GM19239 (cell line): ENCODE results near the gene PSMD13.

Experiments
- DNase-seq: peaks from one replicate; pipeline ENCODE4 v3.0.0; 2011; ENCODE audit warnings: low spot score; ENCODE audit not compliant: insufficient read length
- FAIRE-seq: peaks from 2 replicates; lab custom pipeline; 2011; peaks lifted over from hg19 to GRCh38; lab: Jason Lieb, UNC

The PSMD13 gene

DNA sequence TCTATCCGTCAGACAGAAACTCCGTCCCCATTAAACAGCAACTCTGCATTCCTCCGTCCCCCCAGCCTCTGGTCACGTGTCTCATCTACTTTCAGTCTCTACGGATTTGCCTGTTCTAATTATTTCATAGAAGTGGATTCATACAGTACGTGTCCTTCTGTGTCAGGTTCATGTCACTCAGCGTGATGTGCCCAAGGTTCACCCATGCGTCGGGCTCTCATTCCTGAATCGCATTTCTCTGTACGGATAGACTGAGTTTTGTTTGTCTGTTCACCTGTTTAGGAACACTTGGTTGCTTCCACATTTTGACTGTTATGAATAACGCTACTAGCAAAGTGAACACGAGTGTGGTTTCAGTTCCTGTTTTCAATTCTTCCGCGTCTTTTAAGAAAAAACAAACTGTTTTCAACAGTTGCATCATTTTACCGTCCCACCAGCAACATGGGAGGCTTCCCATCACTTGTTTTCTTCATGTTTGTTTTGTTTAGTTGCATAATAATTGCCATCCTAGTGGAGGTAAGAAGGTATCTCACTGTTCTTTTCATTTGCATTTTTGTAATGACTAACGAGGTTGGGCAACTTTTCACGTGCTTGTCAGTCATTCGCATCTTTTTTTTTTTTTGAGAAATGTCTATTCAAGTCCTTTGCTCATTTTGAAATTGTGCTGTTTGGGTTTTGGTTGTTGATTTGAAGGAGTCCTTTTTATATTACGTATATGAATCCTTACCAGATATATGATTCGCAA, 32.5 kb downstream of the PSMD13 start:
- FAIRE-seq: peak; percentile 100
- DNase-seq: no peak

GRCh38 chr11:270451-271318, 33.9 kb downstream of the PSMD13 start:
- FAIRE-seq (no peak), DNase-seq (no peak)

DNA sequence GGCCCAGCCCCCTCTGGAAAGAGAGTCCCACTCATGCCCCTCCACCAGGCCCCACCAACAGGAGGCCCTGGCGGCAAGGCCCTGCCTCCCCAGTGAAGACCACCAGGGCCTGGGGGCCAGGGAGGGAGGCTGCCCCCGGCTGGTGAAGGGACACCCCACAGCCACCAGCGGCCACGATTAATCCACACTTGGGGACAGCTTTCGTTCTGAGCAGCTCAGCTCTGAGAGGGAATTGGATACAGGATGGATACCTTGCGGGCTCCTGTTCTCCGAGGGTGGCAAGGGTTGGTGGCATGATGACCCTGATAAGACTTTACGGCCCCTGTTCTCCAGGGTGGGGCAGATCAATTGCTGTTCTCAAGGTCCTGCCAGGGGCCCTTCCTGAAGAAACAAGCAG, 34.5 kb downstream of the PSMD13 start:
- FAIRE-seq: no peak
- DNase-seq: no peak

GRCh38 chr11:272195-272930, 35.6 kb downstream of the PSMD13 start:
- DNase-seq (no peak), FAIRE-seq (no peak)

- FAIRE-seq (no peak), DNase-seq (no peak)
Measured at GRCh38 chr11:272931-273198, 36.1 kb downstream of the PSMD13 start.

- no peak for FAIRE-seq
- no peak for DNase-seq
Measured at GRCh38 chr11:276219-276618, 39.4 kb downstream of the PSMD13 start.

GRCh38 chr11:278001-278951, 41.5 kb downstream of the PSMD13 start, which contains the start of gene NLRP6:
Gene NLRP6, plus strand, starts transcription at chr11:278407. Its CDS starts 163 bp downstream, at chr11:278570.
- no peak for FAIRE-seq
- no peak for DNase-seq

DNA sequence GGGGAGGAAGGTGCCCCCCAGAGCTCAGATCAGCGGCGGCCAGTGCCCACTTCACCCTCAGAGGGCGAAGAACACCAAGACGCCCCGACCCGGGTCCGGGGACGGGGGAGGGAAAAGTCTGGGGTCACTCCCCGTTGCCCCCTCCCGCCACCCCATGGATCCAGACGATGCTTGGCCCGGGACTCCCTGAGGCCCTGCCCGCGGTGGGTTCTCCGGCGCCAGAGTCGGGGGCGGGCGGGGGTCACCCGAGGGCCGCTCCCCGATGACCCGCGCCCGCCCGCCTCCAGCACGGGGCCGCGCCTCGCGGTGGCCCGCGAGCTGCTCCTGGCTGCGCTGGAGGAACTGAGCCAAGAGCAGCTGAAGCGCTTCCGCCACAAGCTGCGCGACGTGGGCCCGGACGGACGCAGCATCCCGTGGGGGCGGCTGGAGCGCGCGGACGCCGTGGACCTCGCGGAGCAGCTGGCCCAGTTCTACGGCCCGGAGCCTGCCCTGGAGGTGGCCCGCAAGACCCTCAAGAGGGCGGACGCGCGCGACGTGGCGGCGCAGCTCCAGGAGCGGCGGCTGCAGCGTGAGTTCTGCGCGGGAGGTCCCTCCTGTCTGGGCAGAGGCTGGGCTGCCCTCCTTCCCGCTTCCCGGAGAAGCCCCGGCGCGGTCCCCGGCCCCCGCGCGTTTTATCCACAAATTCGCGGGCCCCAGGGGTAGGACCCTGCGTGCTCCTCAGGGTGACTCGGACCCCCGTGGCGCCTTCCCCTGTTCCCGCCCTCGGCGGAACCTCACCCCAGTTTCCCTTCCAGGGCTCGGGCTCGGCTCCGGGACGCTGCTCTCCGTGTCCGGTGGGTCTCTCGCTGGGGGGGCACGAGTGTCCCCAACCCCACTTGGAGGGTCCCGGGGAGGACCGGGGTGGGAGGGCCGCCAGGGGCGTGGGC, 42.5 kb downstream of the PSMD13 start:
- DNase-seq (no peak), FAIRE-seq (no peak)

- DNase-seq (no peak), FAIRE-seq (no peak)
Measured at GRCh38 chr11:279966-280705, 43.4 kb downstream of the PSMD13 start.

- DNase-seq (no peak), FAIRE-seq (no peak)
Measured at GRCh38 chr11:280706-281485, 44.1 kb downstream of the PSMD13 start.

DNA sequence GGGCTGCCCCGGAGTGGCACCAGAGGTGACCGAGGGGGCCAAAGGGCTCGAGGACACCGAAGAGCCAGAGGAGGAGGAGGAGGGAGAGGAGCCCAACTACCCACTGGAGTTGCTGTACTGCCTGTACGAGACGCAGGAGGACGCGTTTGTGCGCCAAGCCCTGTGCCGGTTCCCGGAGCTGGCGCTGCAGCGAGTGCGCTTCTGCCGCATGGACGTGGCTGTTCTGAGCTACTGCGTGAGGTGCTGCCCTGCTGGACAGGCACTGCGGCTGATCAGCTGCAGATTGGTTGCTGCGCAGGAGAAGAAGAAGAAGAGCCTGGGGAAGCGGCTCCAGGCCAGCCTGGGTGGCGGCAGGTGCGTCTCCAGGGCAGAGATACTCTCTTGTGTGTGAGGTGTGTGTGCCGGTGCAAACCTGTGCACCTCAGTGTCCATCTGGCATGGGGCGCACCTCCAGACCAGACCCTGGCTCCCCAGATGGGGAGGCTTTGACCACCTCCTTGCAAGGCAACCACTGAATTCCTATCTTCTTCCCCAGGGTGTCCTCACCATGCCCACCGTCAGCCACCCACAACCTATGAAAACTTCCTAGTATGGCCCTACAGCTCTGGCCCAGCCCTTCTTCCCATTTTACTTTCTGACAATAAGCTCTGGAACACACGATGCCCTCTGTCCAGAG, 44.8 kb downstream of the PSMD13 start:
- FAIRE-seq (no peak), DNase-seq (no peak)

DNA sequence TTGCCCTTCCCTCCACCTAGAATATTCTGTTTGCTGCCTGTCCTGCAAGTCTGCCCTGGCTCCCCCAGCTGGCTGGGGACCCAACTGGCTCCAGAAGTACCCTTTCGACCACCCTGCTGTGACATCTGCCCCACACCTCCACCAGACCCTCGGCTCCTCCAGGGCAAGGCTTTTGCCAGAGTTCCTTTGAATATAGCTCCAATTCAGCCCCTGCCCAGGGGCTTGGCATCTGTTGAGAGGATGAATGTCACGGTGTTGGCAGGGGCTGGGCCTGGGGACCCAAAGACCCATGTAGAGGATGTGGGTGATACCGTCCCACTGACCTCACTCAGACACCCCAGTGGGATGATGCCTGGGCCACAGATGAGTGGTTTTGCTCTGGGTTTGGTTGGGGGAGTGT, 45.4 kb downstream of the PSMD13 start:
- no peak for FAIRE-seq
- DNase-seq: no peak

DNA sequence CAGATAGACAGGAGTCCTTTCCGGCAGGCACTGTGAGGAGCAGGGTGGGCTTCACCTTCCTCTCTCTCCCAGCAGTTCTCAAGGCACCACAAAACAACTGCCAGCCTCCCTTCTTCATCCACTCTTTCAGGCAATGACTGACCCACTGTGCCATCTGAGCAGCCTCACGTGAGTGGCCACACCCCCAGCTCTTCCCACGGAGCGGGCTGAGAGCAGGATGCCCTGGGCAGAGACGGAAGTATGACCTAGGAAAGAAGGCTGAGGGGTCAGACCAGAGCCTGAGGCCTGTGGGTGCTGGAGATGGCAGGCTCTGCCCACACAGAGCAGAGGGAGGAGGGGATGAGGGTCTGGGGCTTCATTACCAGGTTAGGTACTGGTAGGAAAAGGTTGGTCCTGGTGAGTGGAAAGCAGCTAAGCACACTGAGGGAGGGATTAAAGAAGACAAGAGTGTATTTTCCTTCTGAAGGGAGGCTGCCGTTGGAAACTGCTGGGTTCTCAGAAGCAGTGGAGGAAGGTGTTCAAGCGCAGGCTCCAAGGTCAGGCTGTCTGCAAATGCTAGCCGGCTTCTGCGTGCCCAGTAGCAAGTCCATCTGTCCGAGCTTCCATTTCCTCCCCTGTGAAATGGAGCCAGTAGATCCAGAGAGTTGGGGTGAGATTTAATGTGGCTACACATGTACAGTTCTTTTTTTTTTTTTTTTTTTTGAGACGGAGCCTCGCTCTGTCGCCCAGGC, 46.0 kb downstream of the PSMD13 start:
- no peak for FAIRE-seq

DNA sequence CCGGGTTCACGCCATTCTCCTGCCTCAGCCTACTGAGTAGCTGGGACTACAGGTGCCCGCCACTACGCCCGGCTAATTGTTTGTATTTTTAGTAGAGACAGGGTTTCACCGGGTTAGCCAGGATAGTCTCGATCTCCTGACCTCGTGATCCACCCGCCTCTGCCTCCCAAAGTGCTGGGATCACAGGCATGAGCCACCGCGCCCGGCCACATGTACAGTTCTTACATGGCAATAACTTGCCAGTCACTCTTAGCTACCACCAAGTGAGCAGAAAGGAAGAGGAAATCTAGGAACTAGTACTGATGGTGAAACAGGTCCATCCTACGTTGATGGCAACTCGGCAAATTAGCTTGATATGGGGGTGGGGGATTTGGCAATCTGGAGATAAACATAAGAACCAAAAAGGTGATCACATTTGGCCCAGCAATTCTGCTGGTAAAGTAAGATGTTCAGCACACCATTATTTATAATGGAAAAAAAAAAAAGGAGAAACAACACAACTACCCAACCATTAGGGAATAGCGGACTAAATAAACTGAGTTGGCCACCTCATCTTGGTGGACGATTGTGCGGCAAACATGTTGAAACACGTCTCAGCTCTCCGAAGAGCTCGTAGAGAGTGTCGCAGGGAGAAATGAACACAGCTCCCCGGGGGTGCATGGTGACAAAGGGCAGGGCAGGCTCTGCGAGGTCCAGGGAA, 46.8 kb downstream of the PSMD13 start:
- FAIRE-seq: no peak
- DNase-seq: no peak

More for the DNA sequence above, 46.0 kb downstream of the PSMD13 start:
- no peak for DNase-seq

DNA sequence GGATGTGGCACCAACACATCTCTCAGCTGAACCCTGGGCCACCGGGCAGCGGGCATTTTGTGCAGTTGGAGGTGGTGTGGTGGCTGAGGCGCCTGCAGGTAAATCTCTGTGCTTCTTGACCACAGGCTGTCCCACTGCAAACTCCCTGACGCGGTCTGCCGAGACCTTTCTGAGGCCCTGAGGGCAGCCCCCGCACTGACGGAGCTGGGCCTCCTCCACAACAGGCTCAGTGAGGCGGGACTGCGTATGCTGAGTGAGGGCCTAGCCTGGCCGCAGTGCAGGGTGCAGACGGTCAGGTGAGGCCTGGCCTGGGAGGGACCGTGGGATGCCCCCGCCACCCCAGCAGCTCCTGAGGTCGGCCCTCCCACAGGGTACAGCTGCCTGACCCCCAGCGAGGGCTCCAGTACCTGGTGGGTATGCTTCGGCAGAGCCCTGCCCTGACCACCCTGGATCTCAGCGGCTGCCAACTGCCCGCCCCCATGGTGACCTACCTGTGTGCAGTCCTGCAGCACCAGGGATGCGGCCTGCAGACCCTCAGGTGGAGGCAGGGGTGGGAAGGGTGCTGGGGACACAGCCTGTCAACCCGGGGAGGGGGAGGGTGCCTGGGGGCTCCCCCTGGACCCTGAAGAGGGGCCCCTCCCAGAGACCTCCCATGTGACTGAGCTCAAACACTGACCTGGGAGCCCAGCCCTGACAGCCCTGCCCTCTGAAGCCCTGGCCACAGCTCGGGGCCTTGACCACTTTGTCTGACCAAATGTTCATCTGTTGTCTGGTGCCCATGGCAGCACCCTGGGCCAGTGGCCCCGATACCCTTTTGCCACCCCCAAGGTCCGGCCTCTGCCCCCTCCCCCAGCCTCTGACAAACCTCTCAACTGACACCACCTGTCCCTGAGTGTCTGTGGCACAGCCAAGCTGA, 47.6 kb downstream of the PSMD13 start:
- FAIRE-seq (no peak), DNase-seq (no peak)
